Activated T-cell treated with anti-CD3 and anti-CD28 coated beads for 48 hours (primary cell): ENCODE data around the gene ADGRL4.
"Not testable (repeated sequence)": the region's sequence is repeated elsewhere in the genome, so short reads cannot be mapped to it uniquely, and the experiment has no call there.

ENCODE experiments used
- DNase-seq: peaks from one replicate; pipeline ENCODE4 v3.0.0-alpha.2; 2020; ENCODE audit warnings: low read depth

Gene ADGRL4

DNA sequence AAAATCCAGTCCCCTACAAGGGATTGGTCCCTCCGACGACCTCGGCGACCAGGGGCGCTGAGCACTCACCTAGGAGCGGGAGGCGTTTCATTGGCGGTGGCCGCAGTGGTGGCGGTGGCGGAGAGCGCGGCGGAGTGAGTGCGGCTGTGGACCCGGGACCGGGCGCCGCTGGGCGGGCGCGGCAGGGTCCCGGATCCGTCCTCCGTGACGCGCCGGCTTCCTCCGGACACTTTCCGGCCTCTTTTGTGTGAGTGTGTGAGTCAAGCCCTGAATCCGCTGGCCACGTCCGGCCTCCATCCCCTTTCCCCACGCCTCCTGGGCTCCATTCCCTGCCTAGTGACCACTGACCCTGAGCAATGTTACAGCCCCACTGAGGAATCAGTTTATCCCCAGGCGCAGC, at the start of gene ADGRL4:
TSS of gene ADGRL4 (minus strand) at position 167 of the 400 bp plus-strand sequence. CDS start at position 91, 76 bp downstream.
- DNase-seq, result no peak

- no peak for DNase-seq
Observed at GRCh38 chr1:79055856-79056255, 49.3 kb upstream of the ADGRL4 start.

GRCh38 chr1:79052829-79053449, 46.4 kb upstream of the ADGRL4 start:
- DNase-seq, result no peak

DNA sequence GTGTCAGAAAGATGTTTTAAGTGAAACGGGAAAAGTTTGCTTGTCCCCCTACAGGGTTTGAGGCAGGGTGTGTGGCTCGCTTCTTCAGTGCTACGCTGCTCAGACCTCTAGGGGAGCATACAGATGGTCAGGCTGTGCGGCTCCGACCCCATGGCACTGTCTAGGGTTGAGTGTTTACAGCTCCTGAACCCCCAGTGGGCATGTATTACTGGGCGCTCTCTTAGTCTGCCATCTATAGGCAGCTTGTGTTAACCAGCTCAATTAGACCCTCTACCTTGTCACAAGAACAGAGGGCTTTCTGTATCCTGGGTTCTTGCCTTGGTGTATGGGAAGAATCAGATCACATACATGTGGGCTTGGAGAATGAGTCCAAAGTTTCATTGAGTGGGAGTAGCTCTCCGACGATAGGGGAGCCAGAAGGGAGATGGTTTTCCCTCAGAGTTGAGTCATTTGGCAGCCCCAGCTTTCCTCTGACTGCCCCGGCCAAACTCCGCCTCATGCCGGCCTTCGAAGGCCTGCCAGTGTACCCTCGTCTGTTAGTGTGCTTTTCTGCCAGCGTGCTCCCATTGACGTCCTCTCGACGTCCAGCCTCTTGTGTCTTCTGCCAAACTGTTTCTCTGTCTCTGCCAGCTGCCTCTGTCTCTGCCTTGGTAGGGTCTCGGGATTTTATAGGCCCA, 38.6 kb upstream of the ADGRL4 start:
- no peak for DNase-seq

- no peak for DNase-seq
Observed at GRCh38 chr1:79043506-79043905, 37.0 kb upstream of the ADGRL4 start.

GRCh38 chr1:79042539-79042938, 36.0 kb upstream of the ADGRL4 start:
- no peak for DNase-seq

- DNase-seq, result no peak
Observed at GRCh38 chr1:79042117-79042516, 35.6 kb upstream of the ADGRL4 start.

DNA sequence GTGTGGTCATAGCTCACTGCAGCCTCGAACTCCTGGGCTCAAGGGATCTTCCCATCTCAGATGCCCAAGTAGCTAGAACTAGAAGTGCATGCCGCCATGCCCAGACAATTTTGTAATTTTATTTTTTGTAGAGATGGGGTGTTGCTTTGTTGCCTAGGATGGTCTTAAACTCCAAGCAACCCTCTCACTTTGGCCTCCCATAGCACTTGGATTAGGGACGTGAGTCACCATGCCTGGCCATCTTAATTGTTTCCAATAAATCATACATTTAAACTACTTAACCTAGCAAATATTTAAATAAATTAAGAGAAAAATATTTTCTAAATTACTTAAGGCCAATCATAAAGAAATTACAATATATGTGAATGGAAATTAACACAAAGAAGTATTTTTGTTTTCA, 35.1 kb upstream of the ADGRL4 start:
- no peak for DNase-seq

- no peak for DNase-seq
Observed at GRCh38 chr1:79040424-79041082, 34.0 kb upstream of the ADGRL4 start.

DNA sequence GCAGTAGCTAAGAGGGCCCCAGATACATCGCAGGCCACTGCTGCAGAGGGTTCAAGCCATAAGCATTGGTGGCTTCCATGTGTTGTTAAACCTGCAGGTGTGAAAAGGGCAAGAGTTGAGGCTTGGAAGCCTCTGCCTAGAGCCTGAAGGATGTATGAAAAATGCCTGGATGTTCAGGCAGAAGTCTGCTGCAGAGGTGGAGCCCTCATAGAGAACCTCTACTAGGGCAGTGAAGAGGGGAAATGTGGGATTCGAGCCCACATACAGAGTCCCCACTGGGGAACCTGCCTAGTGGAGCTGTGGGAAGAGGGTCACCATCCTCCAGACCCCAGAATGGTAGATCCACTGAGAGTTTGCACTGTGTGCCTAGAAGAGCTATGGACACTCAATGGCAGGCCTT, 30.6 kb upstream of the ADGRL4 start:
- no peak for DNase-seq

DNA sequence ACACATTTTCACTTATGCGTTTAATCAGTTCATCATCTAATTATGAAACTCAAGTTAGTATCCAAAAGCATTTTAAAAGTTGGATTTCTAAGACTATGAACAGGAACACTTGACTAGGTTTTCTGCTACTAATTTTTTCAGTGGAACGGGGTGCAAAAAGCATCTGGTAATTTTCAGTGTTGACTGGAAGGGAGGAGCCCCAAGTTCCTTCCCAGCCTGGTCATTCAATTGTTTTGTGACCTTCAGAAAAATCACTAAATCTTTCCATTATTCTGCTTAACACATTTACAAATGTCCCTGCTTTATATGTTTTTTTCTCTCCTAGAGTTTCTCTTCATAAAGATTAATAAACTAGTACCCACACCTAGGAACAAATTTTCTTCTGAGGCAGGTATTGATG, 6.0 kb upstream of the ADGRL4 start:
- no peak for DNase-seq

GRCh38 chr1:79010589-79010988, 4.1 kb upstream of the ADGRL4 start:
- no peak for DNase-seq

DNA sequence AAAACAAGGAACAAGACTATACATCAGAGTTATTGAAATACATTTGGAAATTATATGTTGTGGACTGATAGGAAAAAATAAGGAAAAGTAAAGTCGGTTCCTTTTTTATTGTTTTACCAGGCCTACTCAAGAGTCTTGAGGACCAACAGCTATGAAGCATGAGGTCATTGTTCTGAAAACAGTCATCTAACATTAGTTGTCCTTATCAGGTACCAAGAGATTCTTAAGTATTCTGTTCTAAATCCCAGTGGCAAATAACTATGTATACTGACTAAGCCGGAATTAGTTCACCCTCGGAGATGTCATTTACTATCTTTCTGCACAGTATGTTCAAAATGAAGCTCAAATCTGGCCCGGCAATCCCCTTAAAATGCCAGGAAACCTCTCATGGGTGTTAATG, 585 bp downstream of the ADGRL4 start:
- no peak for DNase-seq

DNA sequence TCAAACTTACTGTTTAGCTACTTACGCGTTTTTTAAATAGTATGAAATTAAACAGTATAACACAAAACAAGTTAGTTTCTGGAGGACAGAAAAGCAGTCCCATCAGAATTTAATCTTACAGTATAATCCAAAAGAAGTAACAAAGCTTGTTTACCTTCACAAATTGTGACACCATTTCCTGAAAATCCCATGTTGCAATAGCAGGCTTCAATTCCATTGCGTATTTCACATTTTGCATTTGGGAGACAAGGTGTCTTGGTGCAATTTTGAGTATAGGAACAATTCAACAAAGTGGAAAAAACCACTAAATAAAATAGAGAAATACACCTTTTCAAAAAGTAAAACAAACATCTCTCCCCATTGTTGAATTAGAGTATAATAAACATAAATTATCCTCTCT, 1.6 kb downstream of the ADGRL4 start:
- no peak for DNase-seq

- DNase-seq, result no peak
Observed at GRCh38 chr1:78996791-78997190, 9.7 kb downstream of the ADGRL4 start.

DNA sequence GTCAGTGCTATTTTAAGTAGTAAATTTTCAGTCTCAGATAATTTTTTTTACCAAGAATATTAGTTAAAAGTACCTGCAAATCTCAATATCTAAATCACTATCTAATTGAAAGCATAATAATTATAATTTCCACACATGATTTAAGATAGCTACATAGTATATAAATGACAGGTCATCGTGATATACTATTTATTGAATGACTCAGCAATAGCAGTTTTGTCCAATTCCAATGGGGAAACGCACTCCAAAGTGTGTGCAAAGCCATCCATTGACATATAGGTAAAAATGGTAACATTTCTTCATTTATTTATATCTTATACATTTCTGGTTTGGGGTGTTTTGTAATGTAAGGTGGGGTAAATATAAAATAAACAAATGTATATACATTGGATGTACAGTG, 19.5 kb downstream of the ADGRL4 start:
- DNase-seq, result no peak

- DNase-seq, result no peak
Observed at GRCh38 chr1:78980511-78980910, 26.0 kb downstream of the ADGRL4 start.

GRCh38 chr1:78972723-78973122, 33.8 kb downstream of the ADGRL4 start:
- no peak for DNase-seq

GRCh38 chr1:78967091-78967490, 39.4 kb downstream of the ADGRL4 start:
- DNase-seq, result not testable (repeated sequence)

GRCh38 chr1:78958711-78959110, 47.8 kb downstream of the ADGRL4 start:
- no peak for DNase-seq

GRCh38 chr1:78950826-78951225, 55.7 kb downstream of the ADGRL4 start:
- DNase-seq, result no peak

- DNase-seq, result no peak
Observed at GRCh38 chr1:78949227-78949626, 57.3 kb downstream of the ADGRL4 start.

- DNase-seq, result no peak
Observed at GRCh38 chr1:78919150-78919549, 87.4 kb downstream of the ADGRL4 start.

- DNase-seq, result no peak
Observed at GRCh38 chr1:78918157-78918556, 88.4 kb downstream of the ADGRL4 start.
